Head of caudate nucleus (tissue), 42 donors: ENCODE measurements around the gene TCF12.

Experiments
- DNase-seq, 42 donors: peaks; one replicate each; pipeline versions ENCODE4 v3.0.0 to v3.0.0-alpha.2; 2020 to 2021; ENCODE audit warnings: mixed read lengths in 7 of 42
- intact Hi-C: fragments of 100-400 bp; cut with DNase I; formaldehyde crosslinking; loops from one replicate; pipeline ENCODE4 v1.15.0; 2022

The TCF12 gene

GRCh38 chr15:57205996-57206395, 287.6 kb downstream of the TCF12 start:
- no peak for DNase-seq
- intact Hi-C loops = no loop called here

GRCh38 chr15:57213862-57214261, 295.4 kb downstream of the TCF12 start:
- intact Hi-C loops = loop anchor here (2.0 to 10.0 kb wide), 2 partner anchors 67 to 299 kb away; partner anchors contain the start of gene TCF12
- DNase-seq = peak in 3 of 42 donors; percentile 13 to 44 (median 20)

GRCh38 chr15:57215326-57215725, 296.9 kb downstream of the TCF12 start:
- intact Hi-C loops = loop anchor here (2.0 to 10.0 kb wide), 2 partner anchors 69 to 301 kb away; partner anchors contain the start of gene TCF12
- no peak for DNase-seq

GRCh38 chr15:57215881-57216280, 297.4 kb downstream of the TCF12 start:
- intact Hi-C loops = loop anchor here (2.0 to 10.0 kb wide), 2 partner anchors 69 to 301 kb away; partner anchors contain the start of gene TCF12
- no peak for DNase-seq

DNA sequence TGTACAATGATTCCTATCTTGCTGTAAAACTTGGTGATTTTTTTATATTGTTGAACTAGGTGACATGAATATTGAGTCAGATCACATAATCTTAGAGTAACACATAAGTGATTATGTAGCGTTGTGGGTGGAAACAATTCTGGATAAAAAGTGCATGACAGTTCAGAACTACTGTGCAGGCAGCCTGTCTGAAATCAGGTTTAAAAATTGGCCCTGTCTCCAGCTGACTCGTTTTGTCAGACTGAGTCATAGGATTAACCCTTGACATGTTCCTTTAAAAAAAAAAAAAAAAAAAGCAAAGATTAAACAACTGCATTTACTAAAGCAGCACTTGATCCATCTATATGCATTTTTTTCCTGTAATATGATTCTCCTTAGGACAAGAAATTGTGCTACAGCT, 297.8 kb downstream of the TCF12 start:
- intact Hi-C loops = loop anchor here (10.0 kb wide), 1 partner anchor 301 kb away; the partner anchor contains the start of gene TCF12
- DNase-seq = peak in 19 of 42 donors; percentile 6 to 81 (median 39)

- peak in 8 of 42 donors; percentile 27 to 67 (median 40) for DNase-seq
- intact Hi-C loops = loop anchor here (10.0 kb wide), 1 partner anchor 303 kb away; the partner anchor contains the start of gene TCF12
These were observed 299.5 kb downstream of the TCF12 start for GRCh38 chr15:57217778-57218598.

DNA sequence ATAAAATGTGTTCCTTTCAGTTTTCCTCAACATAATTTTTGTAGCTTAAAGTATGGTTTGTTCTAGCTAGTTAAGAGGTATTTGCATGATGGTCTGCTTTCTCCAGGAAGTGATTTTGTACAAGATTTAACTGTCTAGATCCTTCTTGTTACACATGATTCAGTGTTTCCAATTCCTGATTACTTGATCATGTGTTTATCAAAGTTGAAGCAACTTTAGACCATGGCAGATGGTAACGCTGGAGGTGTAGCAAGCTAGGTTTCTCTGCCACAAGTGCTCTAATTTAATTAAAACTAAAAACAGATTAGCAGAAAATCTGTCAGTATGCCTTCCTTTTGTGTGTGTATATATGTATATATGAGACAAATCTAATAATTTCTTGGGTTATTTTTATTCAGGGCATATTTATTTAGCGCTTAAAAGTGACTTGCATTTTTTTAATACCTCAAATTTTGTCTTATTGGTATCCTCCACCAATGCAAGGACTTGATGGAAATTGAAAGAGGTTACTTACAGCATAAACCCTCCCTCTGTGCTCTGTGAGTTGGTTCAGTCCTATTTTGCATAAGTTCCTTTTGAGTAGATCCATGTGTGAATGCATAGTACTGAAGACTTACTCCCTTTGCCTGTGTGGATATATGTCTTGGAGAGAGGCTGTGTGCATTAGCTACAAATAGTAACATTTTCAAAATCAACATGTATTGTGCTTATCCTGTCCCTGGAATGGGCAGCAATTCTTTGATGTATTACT, 300.6 kb downstream of the TCF12 start:
- intact Hi-C loops = loop anchor here (10.0 kb wide), 1 partner anchor 304 kb away; the partner anchor contains the start of gene TCF12
- DNase-seq = peak in 2 of 42 donors; percentile 20 to 33

- intact Hi-C loops = no loop called here
- no peak for DNase-seq
These were observed 301.8 kb downstream of the TCF12 start for GRCh38 chr15:57220205-57220604.

- no peak for DNase-seq
- intact Hi-C loops = no loop called here
These were observed 302.7 kb downstream of the TCF12 start for GRCh38 chr15:57221134-57221533.

GRCh38 chr15:57223345-57223744, 304.9 kb downstream of the TCF12 start:
- intact Hi-C loops = no loop called here
- DNase-seq = no peak

GRCh38 chr15:57223887-57224286, 305.4 kb downstream of the TCF12 start:
- intact Hi-C loops = no loop called here
- DNase-seq = no peak

DNA sequence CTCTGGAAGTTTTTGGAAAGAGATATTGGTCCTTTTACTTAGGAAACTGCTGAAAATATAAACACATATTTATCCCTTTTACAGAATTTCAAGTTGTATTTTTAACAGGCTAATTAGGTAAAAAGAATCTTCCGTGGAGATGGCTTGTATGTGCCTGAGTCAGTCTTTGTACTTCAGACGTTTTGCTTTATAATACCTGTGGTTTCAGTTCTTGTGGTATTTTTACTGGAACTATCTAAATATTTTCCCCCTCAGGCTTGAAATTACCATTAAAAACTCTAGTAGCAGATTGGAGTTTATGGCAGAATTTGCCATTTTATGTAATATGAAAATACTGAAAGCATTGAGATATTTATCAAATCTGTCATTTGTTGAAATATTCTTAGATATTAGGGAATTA, 306.2 kb downstream of the TCF12 start:
- intact Hi-C loops = no loop called here
- no peak for DNase-seq

DNA sequence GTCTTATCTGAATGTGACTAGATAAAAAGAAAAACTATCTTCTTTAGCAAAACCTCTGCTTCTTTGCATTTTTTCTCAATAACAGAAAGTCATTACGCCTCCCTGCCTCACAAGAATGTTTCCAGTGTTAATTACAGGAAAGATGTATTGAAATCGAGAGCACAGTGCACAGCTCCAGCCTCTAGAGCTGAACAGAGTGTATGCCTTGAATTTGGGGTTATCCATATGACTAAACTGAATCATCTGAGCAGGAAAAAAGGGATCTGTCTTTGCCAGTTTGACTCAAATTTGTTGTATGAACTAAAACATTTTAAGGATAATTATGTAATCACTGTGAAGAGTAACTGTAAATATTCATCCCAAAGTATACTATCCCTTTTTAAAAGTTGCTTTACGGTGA, 308.7 kb downstream of the TCF12 start:
- peak in 1 of 42 donors; percentile 21 for DNase-seq
- intact Hi-C loops = no loop called here

GRCh38 chr15:57227899-57228298, 309.5 kb downstream of the TCF12 start:
- intact Hi-C loops = no loop called here
- no peak for DNase-seq

DNA sequence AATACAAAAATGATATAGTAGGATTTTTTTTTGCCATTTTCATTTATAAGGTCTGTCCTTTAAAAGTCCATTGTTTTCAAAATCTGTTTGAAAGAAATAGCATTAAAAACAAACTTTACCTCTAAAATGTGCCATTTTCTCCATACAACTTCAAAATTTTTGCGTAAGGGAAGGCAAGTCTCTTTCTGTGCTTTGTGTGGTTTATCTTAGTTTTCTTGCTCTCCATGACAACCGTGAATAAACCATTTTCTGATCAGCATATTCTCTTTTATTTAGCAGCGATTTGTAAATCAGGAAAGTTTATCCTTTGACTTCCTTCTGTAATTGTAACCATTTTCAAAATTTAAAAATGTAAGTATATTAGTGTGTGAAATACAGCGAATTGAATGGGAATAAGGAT, 310.0 kb downstream of the TCF12 start:
- intact Hi-C loops = no loop called here

DNA sequence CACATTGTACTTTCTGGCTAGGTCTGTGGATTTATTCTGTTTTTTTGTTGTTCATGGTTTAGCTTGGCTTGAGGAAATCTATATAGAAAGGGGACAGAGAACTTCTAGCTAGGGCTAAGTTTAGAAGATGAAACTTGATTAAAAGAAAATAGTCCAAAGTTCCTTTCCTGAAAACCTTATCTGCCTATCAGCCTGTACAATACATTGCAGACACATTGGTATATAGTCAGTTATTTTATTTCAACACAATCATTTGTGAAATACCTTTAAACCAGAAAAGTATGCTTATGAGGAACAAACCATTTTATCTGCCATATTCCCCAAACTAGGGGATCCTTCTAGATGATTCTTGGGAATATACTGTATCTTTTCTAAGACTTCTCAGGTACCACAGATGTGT, 310.6 kb downstream of the TCF12 start:
- DNase-seq = no peak
- intact Hi-C loops = no loop called here

More for the DNA sequence above, 310.0 kb downstream of the TCF12 start:
- no peak for DNase-seq

DNA sequence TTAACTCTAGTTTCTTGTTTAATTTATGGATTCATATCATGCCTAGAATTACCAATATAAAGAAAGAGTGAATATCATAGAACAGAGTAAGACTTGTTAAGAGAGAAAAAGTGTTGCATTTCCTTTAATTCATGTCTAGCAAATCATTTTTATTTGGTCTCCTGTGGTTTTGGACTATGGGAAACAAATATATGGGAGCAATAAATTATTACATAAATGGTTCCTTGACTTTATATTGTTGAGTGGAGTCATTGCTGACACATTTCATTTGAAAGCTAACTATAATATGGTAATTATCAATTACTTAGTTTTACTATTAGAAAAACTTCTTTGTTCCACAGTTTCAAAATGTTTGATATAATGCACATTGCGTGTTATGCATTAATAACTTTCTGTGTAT, 313.1 kb downstream of the TCF12 start:
- DNase-seq = no peak
- intact Hi-C loops = loop anchor here (10.0 kb wide), 1 partner anchor 73 kb away; no protein-coding TSS in a partner anchor

GRCh38 chr15:57234156-57234555, 315.7 kb downstream of the TCF12 start:
- intact Hi-C loops = loop anchor here (10.0 kb wide), 1 partner anchor 71 kb away; no protein-coding TSS in a partner anchor

DNA sequence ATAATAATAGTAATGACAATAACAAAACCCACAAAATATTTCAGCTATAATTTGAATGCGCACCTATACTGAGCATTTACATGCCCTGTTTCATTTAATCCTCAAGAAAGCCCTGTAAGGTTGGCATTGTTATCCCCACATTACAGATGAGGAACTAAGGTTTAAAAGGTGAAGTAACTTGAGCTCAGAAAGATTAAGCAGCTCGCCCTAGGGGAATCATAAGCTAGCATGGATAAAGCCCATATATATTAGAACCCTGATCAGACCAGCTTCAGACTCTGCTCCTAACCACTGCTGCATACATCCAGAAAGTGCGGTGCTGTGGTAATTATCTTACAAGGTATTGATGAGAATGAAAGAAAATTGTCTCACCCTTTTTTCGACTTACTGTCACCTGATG, 316.7 kb downstream of the TCF12 start:
- no peak for DNase-seq
- intact Hi-C loops = loop anchor here (10.0 kb wide), 1 partner anchor 70 kb away; no protein-coding TSS in a partner anchor

More at GRCh38 chr15:57234156-57234555, 315.7 kb downstream of the TCF12 start:
- no peak for DNase-seq
